ENCODE data around the gene ZNF592. TPM values are rescaled to one million over a fixed set of nuclear protein-coding genes. Genes with fewer than 3 reads are reported as not detected.

ZNF592 gene
- total RNA-seq, 6 donors from 2014 or later = 22.5 to 35.2 (median 26.7) TPM

GRCh38 chr15:84836844-84837243 lies 88.5 kb downstream of the ZNF592 start:
- H3K27me3 ChIP-seq = no peaks in the 10 kb centered on the region
- 68 to 87% methylated on average over 1 of the region's 1 CpG for WGBS, 2 donors
- no peak overlapping the region for H3K4me3 ChIP-seq
- no peak for TF ChIP-seq POLR2A (IDR thresholded peaks at IDR 0.05)
- peak in 1 of 4 donors; percentile 34 for TF ChIP-seq EP300 (IDR thresholded peaks at IDR 0.05)
- TF ChIP-seq POLR2AphosphoS5 (IDR thresholded peaks at IDR 0.05) = peak in 1 of 2 donors; percentile 18
- no peak for TF ChIP-seq CTCF (IDR thresholded peaks at IDR 0.05)
- peaks cover 16 to 30% (median 23%) of the 10 kb centered on the region in 4 donors for H3K4me1 ChIP-seq
- ATAC-seq (ENCODE audit: low FRiP score in 2 of 2) (peak in 1 of 2 donors; percentile 13), DNase-seq (no peak)
- no peaks in the 10 kb centered on the region for H3K9me3 ChIP-seq
- peaks cover 0 to 8% (median 0%) of the 10 kb centered on the region in 4 donors for H3K36me3 ChIP-seq
- peak overlapping the region in 1 of 4 donors; percentile 44 for H3K27ac ChIP-seq

- TF ChIP-seq POLR2AphosphoS5 (IDR thresholded peaks at IDR 0.05) = no peak
- WGBS, 2 donors = 95 to 98% methylated on average over 14 to 23 of the region's 23 CpGs
- ATAC-seq (ENCODE audit: low FRiP score in 2 of 2) (no peak), DNase-seq (peak in 1 of 2 donors; percentile 75)
- H3K9me3 ChIP-seq = no peaks in the 10 kb centered on the region
- peak overlapping the region in 3 of 4 donors; percentile 54 to 86 (median 78) for H3K27ac ChIP-seq
- H3K4me1 ChIP-seq = peaks cover 14 to 20% (median 18%) of the 10 kb centered on the region in 4 donors
- H3K27me3 ChIP-seq = no peaks in the 10 kb centered on the region
- no peak overlapping the region for H3K4me3 ChIP-seq
- peaks cover 0 to 8% (median 0%) of the 10 kb centered on the region in 4 donors for H3K36me3 ChIP-seq
These were observed 91.3 kb downstream of the ZNF592 start for GRCh38 chr15:84839714-84840113.

GRCh38 chr15:84840255-84840654 lies 91.9 kb downstream of the ZNF592 start:
- no peaks in the 10 kb centered on the region for H3K27me3 ChIP-seq
- TF ChIP-seq CTCF (IDR thresholded peaks at IDR 0.05) = no peak
- no peak for TF ChIP-seq EP300 (IDR thresholded peaks at IDR 0.05)
- peak in 1 of 2 donors; percentile 5 for ATAC-seq (ENCODE audit: low FRiP score in 2 of 2)
- no peak overlapping the region for H3K4me3 ChIP-seq
- H3K36me3 ChIP-seq = peaks cover 0 to 8% (median 0%) of the 10 kb centered on the region in 4 donors
- peaks cover 14 to 22% (median 22%) of the 10 kb centered on the region in 4 donors for H3K4me1 ChIP-seq
- DNase-seq = peak in 1 of 2 donors; percentile 57
- WGBS, 2 donors = 90 to 97% methylated on average over 9 to 10 of the region's 10 CpGs
- H3K9me3 ChIP-seq = no peaks in the 10 kb centered on the region
- H3K27ac ChIP-seq = peak overlapping the region; percentile 54 to 86 (median 68)

GRCh38 chr15:84840741-84841429 lies 92.5 kb downstream of the ZNF592 start:
- Histone ChIP-seq H3K4me3 (no peak overlapping the region), H3K27ac (peak overlapping the region; percentile 54 to 86 (median 68)), H3K4me1 (peaks cover 14 to 29% (median 24%) of the 10 kb centered on the region in 4 donors), H3K9me3 (no peaks in the 10 kb centered on the region), H3K27me3 (no peaks in the 10 kb centered on the region), H3K36me3 (peaks cover 0 to 8% (median 0%) of the 10 kb centered on the region in 4 donors)
- ATAC-seq (ENCODE audit: low FRiP score in 2 of 2) (peak; percentile 78 to 86), DNase-seq (peak; percentile 81 to 93)
- 63 to 67% methylated on average over 6 to 8 of the region's 12 CpGs for WGBS, 2 donors
- peak in 3 of 4 donors; percentile 78 to 98 (median 85) for TF ChIP-seq EP300 (IDR thresholded peaks at IDR 0.05)
- TF ChIP-seq CTCF (IDR thresholded peaks at IDR 0.05) = no peak
- peak in 1 of 4 donors; percentile 42 for TF ChIP-seq POLR2A (IDR thresholded peaks at IDR 0.05)
- peak in 1 of 2 donors; percentile 83 for TF ChIP-seq POLR2AphosphoS5 (IDR thresholded peaks at IDR 0.05)

- Histone ChIP-seq H3K9me3 (peaks cover 0 to 11% (median 0%) of the 10 kb centered on the region in 4 donors), H3K36me3 (peaks cover 0 to 8% (median 0%) of the 10 kb centered on the region in 4 donors), H3K4me1 (peaks cover 14 to 29% (median 24%) of the 10 kb centered on the region in 4 donors), H3K27ac (no peak overlapping the region), H3K4me3 (no peak overlapping the region), H3K27me3 (no peaks in the 10 kb centered on the region)
- DNase-seq (no peak), ATAC-seq (ENCODE audit: low FRiP score in 2 of 2) (no peak)
- no peak for TF ChIP-seq EP300 (IDR thresholded peaks at IDR 0.05)
- TF ChIP-seq CTCF (IDR thresholded peaks at IDR 0.05) = no peak
- no peak for TF ChIP-seq POLR2AphosphoS5 (IDR thresholded peaks at IDR 0.05)
- no peak for TF ChIP-seq POLR2A (IDR thresholded peaks at IDR 0.05)
- WGBS, 2 donors = 80% methylated on average over 1 of the region's 1 CpG; no CpG with 5 or more reads in 1 of the 2 donors
These were observed 94.4 kb downstream of the ZNF592 start for GRCh38 chr15:84842781-84843180.

All from upper lobe of left lung (tissue), 6 donors.